Embryonic facial prominence (tissue), 1 donor: ENCODE results near the gene CCL13.

Experiments
- DNase-seq: peaks from one replicate; pipeline ENCODE4 v3.0.0-alpha.2; 2016; ENCODE audit errors: extremely low spot score

The CCL13 gene

GRCh38 chr17:34363183-34363661, 6.9 kb downstream of the CCL13 start, which contains the start of gene CCL1:
Gene CCL1 (minus strand): TSS chr17:34363233. CDS start chr17:34363161, 72 bp downstream.
- DNase-seq, result no peak

GRCh38 chr17:34364751-34365150, 8.5 kb downstream of the CCL13 start:
- no peak for DNase-seq

GRCh38 chr17:34365340-34365739, 9.1 kb downstream of the CCL13 start:
- DNase-seq, result no peak

GRCh38 chr17:34366010-34366409, 9.7 kb downstream of the CCL13 start:
- DNase-seq, result no peak

GRCh38 chr17:34366529-34367107, 10.3 kb downstream of the CCL13 start:
- no peak for DNase-seq

GRCh38 chr17:34367486-34368195, 11.4 kb downstream of the CCL13 start:
- no peak for DNase-seq

GRCh38 chr17:34368196-34368945, 12.1 kb downstream of the CCL13 start:
- no peak for DNase-seq

- DNase-seq, result no peak
Measured at GRCh38 chr17:34368946-34369500, 12.7 kb downstream of the CCL13 start.

- DNase-seq, result no peak
Measured at GRCh38 chr17:34369571-34369970, 13.3 kb downstream of the CCL13 start.

GRCh38 chr17:34370376-34370996, 14.2 kb downstream of the CCL13 start:
- no peak for DNase-seq

- DNase-seq, result no peak
Measured at GRCh38 chr17:34370997-34371395, 14.7 kb downstream of the CCL13 start.

GRCh38 chr17:34371405-34372100, 15.3 kb downstream of the CCL13 start:
- DNase-seq, result no peak

- DNase-seq, result no peak
Measured at GRCh38 chr17:34374457-34374856, 18.2 kb downstream of the CCL13 start.

GRCh38 chr17:34375426-34375997, 19.2 kb downstream of the CCL13 start:
- no peak for DNase-seq

GRCh38 chr17:34377078-34377823, 21.0 kb downstream of the CCL13 start:
- no peak for DNase-seq

GRCh38 chr17:34378664-34379101, 22.4 kb downstream of the CCL13 start:
- no peak for DNase-seq

GRCh38 chr17:34379868-34380267, 23.6 kb downstream of the CCL13 start:
- DNase-seq, result no peak

- DNase-seq, result no peak
Measured at GRCh38 chr17:34382621-34383124, 26.4 kb downstream of the CCL13 start.

- no peak for DNase-seq
Measured at GRCh38 chr17:34383216-34383615, 26.9 kb downstream of the CCL13 start.

GRCh38 chr17:34384271-34384670, 28.0 kb downstream of the CCL13 start:
- no peak for DNase-seq
